Stimulated activated CD8-positive, alpha-beta memory T cell treated with anti-CD3 and anti-CD28 coated beads, Interleukin-15, amount 100 ng/mL, for 4 hours (primary cell): ENCODE measurements around the gene ADGRD1.

Experiments used
- DNase-seq, 2 donors: peaks; one replicate each; pipeline ENCODE4 v3.0.0-alpha.2; 2020; ENCODE audit warnings: low read depth in 2 of 2

ADGRD1 gene

GRCh38 chr12:131159660-131160059 is 206.0 kb downstream of the ADGRD1 start:
- no peak for DNase-seq

GRCh38 chr12:131162113-131162512 is 208.4 kb downstream of the ADGRD1 start:
- no peak for DNase-seq

DNA sequence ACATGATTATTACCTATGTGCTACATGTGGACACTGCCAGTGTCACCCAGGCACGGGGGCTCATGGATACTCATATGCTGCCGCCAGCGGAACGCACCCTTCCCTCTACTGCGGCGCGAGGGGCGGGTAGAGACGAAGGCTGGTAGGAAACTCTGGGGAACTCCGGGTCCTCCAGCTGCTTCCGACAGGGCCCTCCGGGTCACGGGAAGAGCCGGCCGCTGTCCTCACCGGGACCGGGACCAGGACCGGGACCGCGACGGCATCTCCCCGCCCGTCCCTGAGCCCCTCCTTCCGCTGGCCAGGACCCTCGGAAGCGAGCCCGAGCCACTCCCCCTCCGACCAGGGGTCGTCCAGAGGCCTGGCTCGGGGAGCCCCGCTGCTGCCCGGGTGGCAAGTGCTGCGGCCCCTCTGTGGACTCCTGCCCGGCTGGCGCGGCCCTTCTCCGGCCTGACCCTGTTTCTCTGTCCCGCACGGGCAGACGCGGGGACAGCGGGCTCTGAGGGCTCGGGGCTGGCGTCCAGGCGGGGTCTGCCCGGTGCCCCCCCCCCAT is 209.6 kb downstream of the ADGRD1 start:
- DNase-seq, result no peak

GRCh38 chr12:131164096-131164872 is 210.6 kb downstream of the ADGRD1 start:
- no peak for DNase-seq

GRCh38 chr12:131166717-131167116 is 213.0 kb downstream of the ADGRD1 start:
- DNase-seq, result no peak

GRCh38 chr12:131167334-131167733 is 213.6 kb downstream of the ADGRD1 start:
- DNase-seq, result no peak

DNA sequence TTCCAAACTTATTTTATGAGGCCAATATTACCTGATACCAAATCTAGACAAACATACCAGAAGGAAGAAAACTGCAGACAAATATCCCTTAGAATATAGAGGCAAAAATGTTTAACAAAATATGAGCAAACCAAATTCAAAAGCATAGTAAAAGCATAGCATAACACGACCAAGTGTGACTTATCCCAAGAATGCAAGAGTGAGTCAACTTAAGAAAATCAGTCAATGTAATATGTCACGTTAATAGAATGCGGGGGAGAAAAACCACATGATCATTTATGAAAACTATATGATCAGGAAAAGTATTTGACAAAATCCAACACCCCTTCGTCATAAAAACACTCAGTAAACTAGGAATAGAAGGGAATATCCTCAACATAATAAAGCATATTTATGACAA is 217.3 kb downstream of the ADGRD1 start:
- no peak for DNase-seq

GRCh38 chr12:131174901-131175300 is 221.2 kb downstream of the ADGRD1 start:
- no peak for DNase-seq

DNA sequence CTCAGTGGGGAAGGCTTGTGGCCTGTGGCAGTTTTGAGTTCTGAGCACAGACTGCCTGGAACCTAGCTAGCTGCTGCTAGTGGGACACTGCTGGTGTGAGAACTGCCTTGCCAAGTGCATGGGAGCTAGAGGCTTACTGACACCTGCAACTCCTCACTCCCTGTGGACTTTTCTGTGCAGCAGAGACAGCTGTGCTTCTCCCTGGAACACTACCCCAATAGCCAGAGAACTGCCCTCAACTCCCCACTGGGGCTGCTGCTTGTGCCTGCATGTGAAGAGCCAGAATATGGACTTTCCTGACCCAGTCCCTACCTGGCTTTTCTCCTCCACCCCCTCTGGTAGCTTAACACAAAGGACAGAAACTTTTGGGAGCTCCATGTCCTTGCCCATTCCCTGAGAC is 222.6 kb downstream of the ADGRD1 start:
- no peak for DNase-seq

DNA sequence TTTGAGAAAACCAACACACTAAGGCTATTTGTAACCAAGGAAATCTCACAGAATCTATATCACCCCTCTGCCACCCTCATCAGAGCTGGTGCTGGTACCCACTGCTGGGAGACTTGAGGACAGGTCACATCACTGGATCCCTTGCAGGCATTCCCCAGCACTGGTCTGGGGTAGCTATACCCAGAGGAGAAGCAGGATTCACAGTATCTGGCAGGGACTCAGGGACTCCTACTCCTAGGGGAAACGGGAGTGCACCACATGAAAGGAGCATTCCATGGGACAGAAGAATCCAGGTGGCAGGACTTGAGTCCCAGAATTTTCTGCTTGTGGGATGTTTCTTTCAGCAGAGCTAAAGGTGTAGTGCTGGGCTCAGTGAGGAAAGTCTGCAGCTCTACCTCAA is 223.2 kb downstream of the ADGRD1 start:
- no peak for DNase-seq

GRCh38 chr12:131177599-131177998 is 223.9 kb downstream of the ADGRD1 start:
- DNase-seq, result no peak

DNA sequence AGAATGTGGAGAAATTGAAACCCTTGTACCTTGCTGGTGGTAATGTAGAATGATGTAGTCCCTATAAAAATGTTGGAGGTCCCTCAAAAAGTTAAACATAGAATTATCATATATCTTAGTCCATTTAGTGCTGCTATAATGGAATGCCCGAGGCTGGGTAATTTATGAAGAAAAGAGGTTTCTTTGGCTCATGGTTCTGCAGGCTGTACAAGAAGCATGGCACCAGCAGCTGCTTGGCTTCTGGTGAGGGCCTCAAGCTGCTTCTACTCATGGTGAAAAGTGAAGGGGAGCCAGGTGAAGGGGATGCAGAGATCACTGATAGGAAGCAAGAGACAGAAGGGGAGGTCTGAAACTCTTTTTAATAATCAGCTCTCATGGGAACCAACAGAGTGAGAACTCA is 233.9 kb downstream of the ADGRD1 start:
- no peak for DNase-seq

- no peak for DNase-seq
These were observed 234.7 kb downstream of the ADGRD1 start for GRCh38 chr12:131188131-131189050.

DNA sequence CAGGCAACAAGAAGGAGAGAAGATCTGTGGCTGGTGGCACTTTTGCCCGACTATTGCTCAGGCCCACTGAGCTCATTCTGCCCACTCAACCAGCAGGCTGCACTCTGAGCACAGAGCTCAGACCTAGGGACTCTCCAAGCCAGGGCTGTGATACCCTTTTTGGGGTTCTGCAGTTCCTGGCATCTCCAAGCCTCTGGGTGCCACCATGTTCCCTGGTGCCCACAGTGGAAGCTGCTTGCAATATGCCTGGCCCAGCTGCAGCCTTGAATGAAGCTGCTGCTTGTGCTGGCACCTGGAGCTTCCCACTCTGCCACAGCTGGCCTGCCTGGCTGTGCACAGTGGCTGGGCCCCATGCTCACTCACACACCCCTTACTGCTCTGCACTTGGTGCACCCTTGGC is 236.1 kb downstream of the ADGRD1 start:
- no peak for DNase-seq

DNA sequence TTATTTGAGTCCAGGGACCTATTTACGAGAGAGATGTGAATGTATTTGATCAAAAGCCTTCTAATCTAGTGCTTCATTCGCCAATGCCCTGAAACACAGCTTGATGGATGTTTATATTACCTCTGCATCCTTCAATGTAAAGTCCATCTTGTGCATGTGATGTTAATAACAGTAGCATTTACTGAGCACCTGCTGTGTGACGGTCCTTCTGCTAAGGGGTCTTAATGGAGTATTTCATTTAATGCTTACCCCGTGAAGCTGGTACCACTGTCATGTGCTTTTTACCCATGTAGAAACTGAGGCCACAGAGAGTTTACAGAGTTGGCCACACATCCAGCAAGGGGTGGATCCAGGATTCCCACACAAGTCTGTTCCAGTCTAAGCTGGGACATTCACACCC is 237.3 kb downstream of the ADGRD1 start:
- no peak for DNase-seq
